HCT116 (cell line): ENCODE measurements around the gene HIVEP1. TPM values are rescaled to one million over a fixed set of nuclear protein-coding genes. Genes with fewer than 3 reads are reported as not detected.

Source experiments
- ATAC-seq: fragments of 200-7000 bp; cut with Tn5 transposase; 2 replicates; pipeline ENCODE4 v1.9.1; 2020; ENCODE audit warnings: mild to moderate bottlenecking, moderate library complexity
- BruUV-seq: library from RNA; stranded (reverse); fragments of 400-500 nt; replicated peaks from 2 replicates; lab custom pipeline; 2021; lab: Mats Ljungman, UMichigan
- CTCF ChIA-PET: fragments of 300-600 bp; sonication (Branson Sonifier 250); formaldehyde crosslinking; loops from one replicate; lab custom pipeline; 2021; ENCODE audit warnings: antibody characterized with exemption; lab: Charles Lee
- POLR2A ChIA-PET: fragments of 300-600, 350-600 bp; sonication (Branson Sonifier 250); formaldehyde crosslinking; loops from one replicate; lab custom pipeline; 2021; ENCODE audit warnings: antibody characterized with exemption; lab: Charles Lee
- RAD21 ChIA-PET, 2 experiments: fragments of 300-600 bp; sonication (Branson Sonifier 250); formaldehyde crosslinking; loops; one replicate each; lab custom pipeline; 2023; ENCODE audit warnings: low total read pairs in 2 of 2; ENCODE audit not compliant: uncharacterized antibody in 2 of 2, unreplicated experiment in 2 of 2, low non-redundant PET in 1 of 2; lab: Charles Lee
- DNase-seq: peaks from one replicate; pipeline ENCODE4 v3.0.0-alpha.2; 2010; ENCODE audit warnings: low read depth, low spot score
- H2AFZ ChIP-seq: fragments of 200-600 bp; shearing (Covaris generic), sonication (generic); 2 replicates; pipeline ENCODE4 v1.6.1; 2017; ENCODE audit warnings: low read depth, mixed run types, mixed read lengths, antibody characterized with exemption, low read length; ENCODE audit not compliant: poor library complexity, severe bottlenecking
- H3K27ac ChIP-seq: 2 replicates; pipeline ENCODE4 v1.5.1; 2012; ENCODE audit warnings: low read depth, low read length
- H3K27me3 ChIP-seq: fragments of 200-600 bp; sonication (generic); 2 replicates; pipeline ENCODE4 v1.6.1; 2016; ENCODE audit warnings: mixed run types, low read length, mixed read lengths; ENCODE audit not compliant: insufficient read depth
- H3K36me3 ChIP-seq, 2 experiments: fragments of 200-500 bp in 1 of 2; fragments of 200-600 bp in 1 of 2; sonication (Bioruptor generic) in 1 of 2; sonication (generic) in 1 of 2; 2 replicates each; pipeline versions ENCODE4 v1.5.1 to v1.6.1; 2014 to 2016; ENCODE audit warnings: low read length in 2 of 2, inconsistent platforms in 1 of 2, mixed read lengths in 1 of 2, mixed run types in 1 of 2; ENCODE audit not compliant: insufficient read depth in 2 of 2, control insufficient read depth in 1 of 2
- H3K4me1 ChIP-seq, 2 experiments: fragments of 200-600 bp in 1 of 2; sonication (generic) in 1 of 2; 2 replicates each; pipeline versions ENCODE4 v1.5.1 to v1.6.1; 2012 to 2017; ENCODE audit warnings: low read length in 2 of 2, inconsistent platforms in 1 of 2, mild to moderate bottlenecking in 1 of 2, mixed read lengths in 1 of 2, mixed run types in 1 of 2, moderate library complexity in 1 of 2; ENCODE audit not compliant: insufficient read depth in 2 of 2, control insufficient read depth in 1 of 2
- H3K4me2 ChIP-seq: fragments of 200-600 bp; sonication (generic); 2 replicates; pipeline ENCODE4 v1.6.1; 2017; ENCODE audit warnings: mixed run types, low read length, mixed read lengths
- H3K4me3 ChIP-seq, 2 experiments: fragments of 200-600 bp in 1 of 2; sonication (generic) in 1 of 2; replicated peaks in 1 of 2; 2 replicates each; pipeline ENCODE4 v1.5.1; 2011 to 2016; ENCODE audit warnings: low read length in 2 of 2, control low read depth in 1 of 2, low read depth in 1 of 2, mild to moderate bottlenecking in 1 of 2, mixed read lengths in 1 of 2, mixed run types in 1 of 2
- H3K79me2 ChIP-seq: fragments of 200-600 bp; sonication (generic); 2 replicates; pipeline ENCODE4 v1.6.1; 2017; ENCODE audit warnings: mild to moderate bottlenecking, mixed run types, low read length, moderate library complexity, mixed read lengths; ENCODE audit not compliant: insufficient read depth
- H3K9ac ChIP-seq: fragments of 200-600 bp; sonication (generic); 2 replicates; pipeline ENCODE4 v1.6.1; 2016; ENCODE audit warnings: low read length, mixed read lengths
- H3K9me2 ChIP-seq: fragments of 200-600 bp; sonication (generic), shearing (Covaris generic); 2 replicates; pipeline ENCODE4 v1.6.1; 2017; ENCODE audit warnings: mixed run types, mild to moderate bottlenecking, moderate library complexity; ENCODE audit not compliant: insufficient read depth
- H3K9me3 ChIP-seq, 2 experiments: fragments of 200-500 bp in 1 of 2; fragments of 200-600 bp in 1 of 2; sonication (Bioruptor generic) in 1 of 2; sonication (generic) in 1 of 2; 2 replicates each; pipeline ENCODE4 v1.6.1; 2014 to 2017; ENCODE audit warnings: low read length in 2 of 2, mixed read lengths in 2 of 2, inconsistent platforms in 1 of 2, low read depth in 1 of 2, mild to moderate bottlenecking in 1 of 2, mixed run types in 1 of 2, moderate library complexity in 1 of 2; ENCODE audit not compliant: control insufficient read depth in 1 of 2, insufficient read depth in 1 of 2
- H4K20me1 ChIP-seq: fragments of 200-600 bp; sonication (generic), shearing (Covaris generic); 2 replicates; pipeline ENCODE4 v1.6.1; 2017; ENCODE audit warnings: mixed run types, mild to moderate bottlenecking, moderate library complexity; ENCODE audit not compliant: insufficient read depth
- CTCF ChIP-seq, 3 experiments: fragments of 200-600 bp in 1 of 3; sonication (generic) in 1 of 3; IDR thresholded peaks in 2 of 3; conservative IDR thresholded peaks in 1 of 3; 2 replicates each; pipeline ENCODE4 v1.5.1; 2012 to 2017; ENCODE audit warnings: low read depth in 2 of 3, low read length in 2 of 3, antibody characterized with exemption in 1 of 3, borderline replicate concordance in 1 of 3, control low read depth in 1 of 3, mild to moderate bottlenecking in 1 of 3, mixed read lengths in 1 of 3, mixed run types in 1 of 3, moderate library complexity in 1 of 3; ENCODE audit not compliant: insufficient read depth in 1 of 3
- ZBTB33 ChIP-seq: IDR thresholded peaks from 2 replicates; pipeline ENCODE4 v1.6.1; 2011; ENCODE audit warnings: mild to moderate bottlenecking, low read length, moderate library complexity; ENCODE audit not compliant: insufficient replicate concordance; ENCODE audit errors: extremely low read depth
- intact Hi-C: fragments of 100-400 bp; cut with micrococcal nuclease; formaldehyde crosslinking; loops from 2 replicates; pipeline ENCODE4 v1.10.0; 2022
- total RNA-seq: library from RNA; stranded (reverse); gene quantifications from one replicate; pipeline ENCODE4 v1.2.1, GENCODE V29; 2021; ENCODE audit not compliant: unreplicated experiment

Gene HIVEP1
- total RNA-seq, 1 experiment from 2014 or later: 11.2 TPM

- Histone ChIP-seq H3K79me2 (no peaks in the 10 kb centered on the region), H3K9me2 (no peaks in the 10 kb centered on the region), H3K27me3 (no peaks in the 10 kb centered on the region), H3K4me1 (no peaks in the 10 kb centered on the region), H3K4me2 (no peak overlapping the region), H3K27ac (no peak overlapping the region), H4K20me1 (no peaks in the 10 kb centered on the region; the same call in 1 of the 2 replicates), H3K9me3 (no peaks in the 10 kb centered on the region), H3K36me3 (no peaks in the 10 kb centered on the region), H2AFZ (no peak overlapping the region), H3K4me3 (no peak overlapping the region), H3K9ac (no peak overlapping the region)
- POLR2A ChIA-PET: interaction anchor here (0.6 kb wide), 1 partner anchor 8 kb away, joined by 4 read pairs; no protein-coding TSS in a partner anchor
- BruUV-seq: no TSS peak
- ATAC-seq (no peak), DNase-seq (no peak)
- intact Hi-C loops: no loop called here
- TF ChIP-seq CTCF (IDR thresholded peaks at IDR 0.05 in 2 of 3, conservative IDR thresholded peaks at IDR 0.05 in 1 of 3; ENCODE audit: borderline replicate concordance in 1 of 3, insufficient read depth in 1 of 3, low read depth in 2 of 3, low read length in 2 of 3) (no peak), ZBTB33 (no peak)
- RAD21 ChIA-PET: no interaction called here
- CTCF ChIA-PET: no interaction called here
Observed at GRCh38 chr6:12064538-12065071, 52.5 kb downstream of the HIVEP1 start.
